ENCODE measurements around the gene RND1. TPM values are rescaled to one million over a fixed set of nuclear protein-coding genes. Genes with fewer than 3 reads are reported as not detected.
A peak's percentile ranks its signal among the peaks of the same experiment; 100 is the strongest.

Gene RND1
- total and polyA plus RNA-seq, 2 of the 13 experiments (the other 11 are each of a cell fraction or from before 2014, with no cell fraction given) = 1.8 to 1.9 TPM

DNA sequence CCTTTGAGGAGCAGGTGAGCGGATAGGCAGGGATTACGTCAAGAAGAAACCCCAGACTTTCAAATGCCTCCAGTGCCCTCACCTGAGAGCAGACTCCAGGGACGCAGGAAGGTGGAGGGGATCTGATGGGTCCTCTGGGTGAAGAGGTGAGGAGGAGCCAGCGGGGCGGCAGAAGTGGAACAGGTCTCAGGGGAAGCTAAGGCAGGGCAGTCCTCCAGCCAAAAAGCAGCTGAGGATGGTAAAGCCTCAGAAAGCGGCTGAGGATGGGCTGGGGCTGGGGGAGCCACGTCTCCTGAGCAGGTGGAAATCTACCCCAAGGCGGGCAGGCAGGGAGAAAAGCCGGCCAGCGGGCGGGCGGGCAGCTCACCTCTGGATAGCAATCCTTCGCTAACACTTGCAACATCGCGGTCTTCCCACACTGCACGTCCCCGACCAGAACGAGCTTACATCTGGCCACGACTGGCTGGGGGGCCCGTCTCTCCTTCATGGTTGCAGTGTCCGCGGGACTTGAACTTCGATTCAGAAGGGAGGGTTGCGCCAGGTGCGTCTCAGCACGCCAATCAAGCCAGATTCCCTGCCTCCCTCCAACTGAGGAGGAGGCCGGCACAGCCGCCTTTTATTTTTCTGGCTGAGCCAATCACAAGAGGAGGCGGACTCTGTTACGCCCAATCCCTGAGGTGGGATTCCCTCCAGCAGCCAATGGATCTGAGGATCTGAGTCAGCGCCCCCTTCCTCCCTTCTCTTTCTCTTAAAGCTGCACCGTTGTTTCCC, at the start of gene RND1 (continued):
- TF ChIP-seq, protein P1, sequence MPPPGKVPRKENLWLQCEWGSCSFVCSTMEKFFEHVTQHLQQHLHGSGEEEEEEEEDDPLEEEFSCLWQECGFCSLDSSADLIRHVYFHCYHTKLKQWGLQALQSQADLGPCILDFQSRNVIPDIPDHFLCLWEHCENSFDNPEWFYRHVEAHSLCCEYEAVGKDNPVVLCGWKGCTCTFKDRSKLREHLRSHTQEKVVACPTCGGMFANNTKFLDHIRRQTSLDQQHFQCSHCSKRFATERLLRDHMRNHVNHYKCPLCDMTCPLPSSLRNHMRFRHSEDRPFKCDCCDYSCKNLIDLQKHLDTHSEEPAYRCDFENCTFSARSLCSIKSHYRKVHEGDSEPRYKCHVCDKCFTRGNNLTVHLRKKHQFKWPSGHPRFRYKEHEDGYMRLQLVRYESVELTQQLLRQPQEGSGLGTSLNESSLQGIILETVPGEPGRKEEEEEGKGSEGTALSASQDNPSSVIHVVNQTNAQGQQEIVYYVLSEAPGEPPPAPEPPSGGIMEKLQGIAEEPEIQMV (CRISPR knock-in tag; IDR thresholded peaks at IDR 0.05; ENCODE audit: low read depth) = 0 out of 2 replicates have a peak, but pooled peaks have one; percentile 55
- TF ChIP-seq SPEN (CRISPR knock-in tag; IDR thresholded peaks at IDR 0.05; ENCODE audit: low read depth) = no peak
- TF ChIP-seq FIP1L1 (IDR thresholded peaks at IDR 0.05; ENCODE audit: borderline replicate concordance, insufficient read depth, low read depth, low read length) = no peak
- no peak for TF ChIP-seq ZNF17 (CRISPR knock-in tag; IDR thresholded peaks at IDR 0.05)
- no peak for TF ChIP-seq ZNF205 (CRISPR knock-in tag; IDR thresholded peaks at IDR 0.05)
- 0 out of 2 replicates have a peak, but pooled peaks have one; percentile 50 for TF ChIP-seq ZNF761 (CRISPR knock-in tag; conservative IDR thresholded peaks at IDR 0.05)
- TF ChIP-seq, protein P2, sequence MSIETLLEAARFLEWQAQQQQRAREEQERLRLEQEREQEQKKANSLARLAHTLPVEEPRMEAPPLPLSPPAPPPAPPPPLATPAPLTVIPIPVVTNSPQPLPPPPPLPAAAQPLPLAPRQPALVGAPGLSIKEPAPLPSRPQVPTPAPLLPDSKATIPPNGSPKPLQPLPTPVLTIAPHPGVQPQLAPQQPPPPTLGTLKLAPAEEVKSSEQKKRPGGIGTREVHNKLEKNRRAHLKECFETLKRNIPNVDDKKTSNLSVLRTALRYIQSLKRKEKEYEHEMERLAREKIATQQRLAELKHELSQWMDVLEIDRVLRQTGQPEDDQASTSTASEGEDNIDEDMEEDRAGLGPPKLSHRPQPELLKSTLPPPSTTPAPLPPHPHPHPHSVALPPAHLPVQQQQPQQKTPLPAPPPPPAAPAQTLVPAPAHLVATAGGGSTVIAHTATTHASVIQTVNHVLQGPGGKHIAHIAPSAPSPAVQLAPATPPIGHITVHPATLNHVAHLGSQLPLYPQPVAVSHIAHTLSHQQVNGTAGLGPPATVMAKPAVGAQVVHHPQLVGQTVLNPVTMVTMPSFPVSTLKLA (IDR thresholded peaks at IDR 0.05) = no peak
- no peak for TF ChIP-seq ONECUT2 (CRISPR knock-in tag; IDR thresholded peaks at IDR 0.05)
- TF ChIP-seq, protein P3, sequence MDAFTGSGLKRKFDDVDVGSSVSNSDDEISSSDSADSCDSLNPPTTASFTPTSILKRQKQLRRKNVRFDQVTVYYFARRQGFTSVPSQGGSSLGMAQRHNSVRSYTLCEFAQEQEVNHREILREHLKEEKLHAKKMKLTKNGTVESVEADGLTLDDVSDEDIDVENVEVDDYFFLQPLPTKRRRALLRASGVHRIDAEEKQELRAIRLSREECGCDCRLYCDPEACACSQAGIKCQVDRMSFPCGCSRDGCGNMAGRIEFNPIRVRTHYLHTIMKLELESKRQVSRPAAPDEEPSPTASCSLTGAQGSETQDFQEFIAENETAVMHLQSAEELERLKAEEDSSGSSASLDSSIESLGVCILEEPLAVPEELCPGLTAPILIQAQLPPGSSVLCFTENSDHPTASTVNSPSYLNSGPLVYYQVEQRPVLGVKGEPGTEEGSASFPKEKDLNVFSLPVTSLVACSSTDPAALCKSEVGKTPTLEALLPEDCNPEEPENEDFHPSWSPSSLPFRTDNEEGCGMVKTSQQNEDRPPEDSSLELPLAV (CRISPR knock-in tag; conservative IDR thresholded peaks at IDR 0.05; ENCODE audit: low read depth) = no peak
- TF ChIP-seq MBD4 (IDR thresholded peaks at IDR 0.05; ENCODE audit: borderline replicate concordance, low read length) = no peak
- TF ChIP-seq, protein P4, sequence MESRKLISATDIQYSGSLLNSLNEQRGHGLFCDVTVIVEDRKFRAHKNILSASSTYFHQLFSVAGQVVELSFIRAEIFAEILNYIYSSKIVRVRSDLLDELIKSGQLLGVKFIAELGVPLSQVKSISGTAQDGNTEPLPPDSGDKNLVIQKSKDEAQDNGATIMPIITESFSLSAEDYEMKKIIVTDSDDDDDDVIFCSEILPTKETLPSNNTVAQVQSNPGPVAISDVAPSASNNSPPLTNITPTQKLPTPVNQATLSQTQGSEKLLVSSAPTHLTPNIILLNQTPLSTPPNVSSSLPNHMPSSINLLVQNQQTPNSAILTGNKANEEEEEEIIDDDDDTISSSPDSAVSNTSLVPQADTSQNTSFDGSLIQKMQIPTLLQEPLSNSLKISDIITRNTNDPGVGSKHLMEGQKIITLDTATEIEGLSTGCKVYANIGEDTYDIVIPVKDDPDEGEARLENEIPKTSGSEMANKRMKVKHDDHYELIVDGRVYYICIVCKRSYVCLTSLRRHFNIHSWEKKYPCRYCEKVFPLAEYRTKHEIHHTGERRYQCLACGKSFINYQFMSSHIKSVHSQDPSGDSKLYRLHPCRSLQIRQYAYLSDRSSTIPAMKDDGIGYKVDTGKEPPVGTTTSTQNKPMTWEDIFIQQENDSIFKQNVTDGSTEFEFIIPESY (CRISPR knock-in tag; IDR thresholded peaks at IDR 0.05) = no peak
- no peak for TF ChIP-seq KDM4B (CRISPR knock-in tag; IDR thresholded peaks at IDR 0.05)
- no peak for TF ChIP-seq REL (CRISPR knock-in tag; conservative IDR thresholded peaks at IDR 0.05)
- TF ChIP-seq ZEB1 (IDR thresholded peaks at IDR 0.05; ENCODE audit: insufficient replicate concordance, low read depth) = no peak
- no peak for TF ChIP-seq ZNF296 (CRISPR knock-in tag; conservative IDR thresholded peaks at IDR 0.05)
- TF ChIP-seq NR1H2 (CRISPR knock-in tag; IDR thresholded peaks at IDR 0.05; ENCODE audit: borderline replicate concordance, low read depth) = no peak
- no peak for TF ChIP-seq ZNF670 (CRISPR knock-in tag; IDR thresholded peaks at IDR 0.05; ENCODE audit: borderline replicate concordance)
- TF ChIP-seq ZNF616 (CRISPR knock-in tag; IDR thresholded peaks at IDR 0.05; ENCODE audit: low read depth) = no peak
- TF ChIP-seq PHF8 (CRISPR knock-in tag; IDR thresholded peaks at IDR 0.05) = peak; percentile 68
- 0 out of 2 replicates have a peak, but pooled peaks have one; percentile 69 for TF ChIP-seq ZNF343 (CRISPR knock-in tag; IDR thresholded peaks at IDR 0.05)
- TF ChIP-seq MXD4 (CRISPR knock-in tag; IDR thresholded peaks at IDR 0.05) = 0 out of 2 replicates have a peak, but pooled peaks have one; percentile 33
- TF ChIP-seq, protein P5, sequence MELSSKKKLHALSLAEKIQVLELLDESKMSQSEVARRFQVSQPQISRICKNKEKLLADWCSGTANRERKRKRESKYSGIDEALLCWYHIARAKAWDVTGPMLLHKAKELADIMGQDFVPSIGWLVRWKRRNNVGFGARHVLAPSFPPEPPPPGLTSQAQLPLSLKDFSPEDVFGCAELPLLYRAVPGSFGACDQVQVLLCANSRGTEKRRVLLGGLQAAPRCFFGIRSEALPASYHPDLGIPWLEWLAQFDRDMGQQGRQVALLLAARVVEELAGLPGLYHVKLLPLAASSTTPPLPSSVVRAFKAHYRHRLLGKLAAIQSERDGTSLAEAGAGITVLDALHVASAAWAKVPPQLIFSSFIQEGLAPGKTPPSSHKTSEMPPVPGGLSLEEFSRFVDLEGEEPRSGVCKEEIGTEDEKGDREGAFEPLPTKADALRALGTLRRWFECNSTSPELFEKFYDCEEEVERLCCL (CRISPR knock-in tag; IDR thresholded peaks at IDR 0.05; ENCODE audit: borderline replicate concordance) = no peak

All from HepG2 (cell line).